ENCODE data around the gene DMRTB1. TPM values are rescaled to one million over a fixed set of nuclear protein-coding genes. Genes with fewer than 3 reads are reported as not detected.

Gene DMRTB1
- total and polyA plus RNA-seq, 2 of the 8 experiments (the other 6 are each of a cell fraction or from before 2014, with no cell fraction given): 0.06 to 0.35 TPM

GRCh38 chr1:53438427-53439336 lies 20.5 kb upstream of the DMRTB1 start:
- 95% methylated on average over 54 of the region's 79 CpGs; no CpG with 5 or more reads in 1 of the 2 experiments for WGBS, 2 experiments (ENCODE audit: extremely low coverage in 1 of 2, insufficient coverage in 1 of 2, insufficient read length in 1 of 2, insufficient replicate concordance in 2 of 2, low coverage in 1 of 2, low lambda C conversion rate in 2 of 2, missing lambda C conversion rate in 1 of 2)
- peak overlapping the region; percentile 69; the same call in 1 of the 2 replicates for H2BK5ac ChIP-seq (ENCODE audit: low read depth, low read length)
- no peak overlapping the region for H3K4me3 ChIP-seq (ENCODE audit: extremely low read depth in 1 of 4, insufficient read depth in 2 of 4, low read depth in 3 of 4, low read length in 4 of 4)
- no peak overlapping the region for H3K4ac ChIP-seq (replicated peaks; ENCODE audit: insufficient read length, low read depth, low read length)
- FAIRE-seq (no peak), DNase-seq (ENCODE audit: low read depth in 1 of 2, low spot score in 2 of 2) (no peak)
- H3K79me1 ChIP-seq (ENCODE audit: low read depth, low read length): no peaks in the 10 kb centered on the region
- H3K18ac ChIP-seq (ENCODE audit: extremely low read depth, low read length): peak overlapping the region; percentile 15; the same call in 1 of the 2 replicates
- H2BK120ac ChIP-seq (replicated peaks; ENCODE audit: low read depth, low read length): peak overlapping the region; percentile 75
- H4K8ac ChIP-seq (ENCODE audit: extremely low read depth, insufficient read depth, low read length): 0 out of 2 replicates have a peak overlapping the region, but pooled peaks have one; percentile 45
- ChIA-PET CTCF (ENCODE audit: partially characterized antibody) (interaction anchor here (1.2 to 1.3 kb wide), 2 partner anchors 10 to 277 kb away, joined by 3 to 4 read pairs; no protein-coding TSS in a partner anchor), POLR2A (ENCODE audit: partially characterized antibody) (interaction anchor here (1.1 to 1.3 kb wide), 2 partner anchors 10 to 15 kb away, joined by 3 read pairs; no protein-coding TSS in a partner anchor)
- H3K4me1 ChIP-seq (replicated peaks in 1 of 4; ENCODE audit: control insufficient read depth in 3 of 4, insufficient read depth in 4 of 4, low read length in 3 of 4): peaks cover 3 to 10% (median 4%) of the 10 kb centered on the region in 4 experiments; a peak in 5 of 7 replicates
- H3K27me3 ChIP-seq (replicated peaks in 1 of 4; ENCODE audit: control insufficient read depth in 3 of 4, extremely low read depth in 1 of 4, insufficient read depth in 3 of 4, low read length in 3 of 4): no peaks in the 10 kb centered on the region; a peak in 1 of 7 replicates
- no peak overlapping the region for H3K56ac ChIP-seq (replicated peaks; ENCODE audit: insufficient read length, low read depth, low read length)
- H2AFZ ChIP-seq (ENCODE audit: low read length): no peak overlapping the region
- no peaks in the 10 kb centered on the region for H3K23me2 ChIP-seq (ENCODE audit: low read depth, low read length)
- H3K4me2 ChIP-seq (ENCODE audit: insufficient read depth in 1 of 2, low read depth in 2 of 2, low read length in 2 of 2): no peak overlapping the region
- H3K14ac ChIP-seq (ENCODE audit: insufficient read length): no peak overlapping the region
- peak overlapping the region; percentile 11; the same call in 1 of the 2 replicates for H2AK5ac ChIP-seq (ENCODE audit: low read depth, low read length)
- H3K9me3 ChIP-seq (ENCODE audit: insufficient read depth in 2 of 2, low read depth in 1 of 2, low read length in 1 of 2): peaks cover 18 to 29% of the 10 kb centered on the region in 2 experiments
- peak overlapping the region; percentile 50 for H4K91ac ChIP-seq (replicated peaks; ENCODE audit: insufficient read length, low read length)
- peak overlapping the region; percentile 61; the same call in 1 of the 2 replicates for H2BK15ac ChIP-seq (ENCODE audit: low read length)
- no peak overlapping the region for H3K9ac ChIP-seq (replicated peaks in 1 of 4; ENCODE audit: extremely low read depth in 1 of 4, low read depth in 3 of 4, low read length in 3 of 4)
- TF ChIP-seq, protein P1, sequence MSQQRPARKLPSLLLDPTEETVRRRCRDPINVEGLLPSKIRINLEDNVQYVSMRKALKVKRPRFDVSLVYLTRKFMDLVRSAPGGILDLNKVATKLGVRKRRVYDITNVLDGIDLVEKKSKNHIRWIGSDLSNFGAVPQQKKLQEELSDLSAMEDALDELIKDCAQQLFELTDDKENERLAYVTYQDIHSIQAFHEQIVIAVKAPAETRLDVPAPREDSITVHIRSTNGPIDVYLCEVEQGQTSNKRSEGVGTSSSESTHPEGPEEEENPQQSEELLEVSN (IDR thresholded peaks at IDR 0.05): 0 out of 2 replicates have a peak, but pooled peaks have one; percentile 7
- no peak for TF ChIP-seq TAF7 (optimal IDR thresholded peaks at IDR 0.05; ENCODE audit: borderline replicate concordance, low read depth, low read length)
- peaks cover 0 to 10% (median 0%) of the 10 kb centered on the region in 4 experiments; a peak in 1 of 8 replicates for H3K36me3 ChIP-seq (ENCODE audit: control insufficient read depth in 2 of 4, insufficient read depth in 4 of 4, low read length in 3 of 4)
- no peak overlapping the region for H3K27ac ChIP-seq (ENCODE audit: low read depth, low read length)
- peak overlapping the region; percentile 96; the same call in 1 of the 2 replicates for H2BK12ac ChIP-seq (ENCODE audit: low read depth, low read length)
- H3K79me2 ChIP-seq (ENCODE audit: control insufficient read depth in 1 of 2, insufficient read depth in 2 of 2, low read length in 2 of 2): no peaks in the 10 kb centered on the region
- peak overlapping the region; percentile 97; the same call in 1 of the 2 replicates for H2BK20ac ChIP-seq (ENCODE audit: low read length)
- H4K5ac ChIP-seq (ENCODE audit: insufficient read length, low read depth, low read length): no peak overlapping the region
- no peak overlapping the region for H3K23ac ChIP-seq (ENCODE audit: insufficient read length)
- no peaks in the 10 kb centered on the region for H4K20me1 ChIP-seq (replicated peaks in 1 of 2; ENCODE audit: control insufficient read depth in 1 of 2, insufficient read depth in 2 of 2, low read length in 2 of 2)
